Activated CD8-positive, alpha-beta memory T cell treated with anti-CD3 and anti-CD28 coated beads, Interleukin-2, amount 50 U/mL, for 24 hours (primary cell): ENCODE data around the gene SLC6A11.

Source experiments
- DNase-seq: peaks from one replicate; pipeline ENCODE4 v3.0.0-alpha.2; 2020; ENCODE audit errors: extremely low read depth

Gene SLC6A11

GRCh38 chr3:10816019-10816862 lies at the start of gene SLC6A11:
TSS of gene SLC6A11 (plus strand) at chr3:10816228. CDS start at chr3:10816266, 38 bp downstream.
- DNase-seq, result no peak

GRCh38 chr3:10768708-10769394 lies 47.2 kb upstream of the SLC6A11 start:
- DNase-seq, result no peak

- DNase-seq, result no peak
Measured at GRCh38 chr3:10770547-10770946, 45.5 kb upstream of the SLC6A11 start.

GRCh38 chr3:10770981-10771380 lies 45.0 kb upstream of the SLC6A11 start:
- no peak for DNase-seq

- DNase-seq, result no peak
Measured at GRCh38 chr3:10771486-10772270, 44.4 kb upstream of the SLC6A11 start.

- no peak for DNase-seq
Measured at GRCh38 chr3:10772271-10773161, 43.5 kb upstream of the SLC6A11 start.

GRCh38 chr3:10774129-10774670 lies 41.8 kb upstream of the SLC6A11 start:
- DNase-seq, result no peak

GRCh38 chr3:10774825-10775224 lies 41.2 kb upstream of the SLC6A11 start:
- DNase-seq, result no peak

GRCh38 chr3:10775259-10775658 lies 40.8 kb upstream of the SLC6A11 start:
- DNase-seq, result no peak

GRCh38 chr3:10775828-10776227 lies 40.2 kb upstream of the SLC6A11 start:
- DNase-seq, result no peak

- DNase-seq, result no peak
Measured at GRCh38 chr3:10777627-10778026, 38.4 kb upstream of the SLC6A11 start.

GRCh38 chr3:10778492-10779292 lies 37.3 kb upstream of the SLC6A11 start:
- DNase-seq, result no peak

GRCh38 chr3:10779293-10779805 lies 36.7 kb upstream of the SLC6A11 start:
- DNase-seq, result no peak

- no peak for DNase-seq
Measured at GRCh38 chr3:10780243-10780642, 35.8 kb upstream of the SLC6A11 start.

GRCh38 chr3:10780922-10781321 lies 35.1 kb upstream of the SLC6A11 start:
- DNase-seq, result no peak

GRCh38 chr3:10781981-10782380 lies 34.0 kb upstream of the SLC6A11 start:
- no peak for DNase-seq

GRCh38 chr3:10783360-10784351 lies 32.4 kb upstream of the SLC6A11 start:
- DNase-seq, result no peak

- no peak for DNase-seq
Measured at GRCh38 chr3:10786640-10787039, 29.4 kb upstream of the SLC6A11 start.

GRCh38 chr3:10788451-10788850 lies 27.6 kb upstream of the SLC6A11 start:
- no peak for DNase-seq
